Measurements from ENCODE around the gene ZNF776.
"Not testable (repeated sequence)": the region's sequence is repeated elsewhere in the genome, so short reads cannot be mapped to it uniquely, and the experiment has no call there.

The ZNF776 gene

GRCh38 chr19:57746580-57747471 lies at the start of gene ZNF776:
Gene ZNF776 (plus strand): TSS chr19:57746815. CDS start chr19:57747059, 244 bp downstream.
- in situ Hi-C loops (cut with HindIII; ENCODE audit: low sequenced_read_pairs): no loop called here

- in situ Hi-C loops (cut with HindIII; ENCODE audit: low sequenced_read_pairs): loop anchor here (5.0 kb wide), 1 partner anchor 66 kb away; the partner anchor contains the start of gene ZNF586
These were observed 45.0 kb upstream of the ZNF776 start for GRCh38 chr19:57701625-57702024.

GRCh38 chr19:57706346-57706745 lies 40.3 kb upstream of the ZNF776 start:
- in situ Hi-C loops (cut with HindIII; ENCODE audit: low sequenced_read_pairs): no loop called here

GRCh38 chr19:57708641-57709361 lies 37.8 kb upstream of the ZNF776 start, which contains the start of gene ZNF154:
Gene ZNF154 (minus strand): TSS chr19:57709204. CDS start chr19:57708971, 233 bp downstream.
- in situ Hi-C loops (cut with HindIII; ENCODE audit: low sequenced_read_pairs): no loop called here

GRCh38 chr19:57709616-57710015 lies 37.0 kb upstream of the ZNF776 start:
- in situ Hi-C loops (cut with HindIII; ENCODE audit: low sequenced_read_pairs): no loop called here

GRCh38 chr19:57712222-57712621 lies 34.4 kb upstream of the ZNF776 start:
- in situ Hi-C loops (cut with HindIII; ENCODE audit: low sequenced_read_pairs): no loop called here

GRCh38 chr19:57719424-57719823 lies 27.2 kb upstream of the ZNF776 start:
- in situ Hi-C loops (cut with HindIII; ENCODE audit: low sequenced_read_pairs): no loop called here

GRCh38 chr19:57719901-57720519 lies 26.6 kb upstream of the ZNF776 start:
- in situ Hi-C loops (cut with HindIII; ENCODE audit: low sequenced_read_pairs): no loop called here

GRCh38 chr19:57720878-57721277 lies 25.7 kb upstream of the ZNF776 start:
- in situ Hi-C loops (cut with HindIII; ENCODE audit: low sequenced_read_pairs): no loop called here

- in situ Hi-C loops (cut with HindIII; ENCODE audit: low sequenced_read_pairs): not testable (repeated sequence)
These were observed 8.3 kb upstream of the ZNF776 start for GRCh38 chr19:57738320-57738719.

- in situ Hi-C loops (cut with HindIII; ENCODE audit: low sequenced_read_pairs): not testable (repeated sequence)
These were observed 7.8 kb upstream of the ZNF776 start for GRCh38 chr19:57738770-57739169.

- in situ Hi-C loops (cut with HindIII; ENCODE audit: low sequenced_read_pairs): no loop called here
These were observed 825 bp downstream of the ZNF776 start for GRCh38 chr19:57747472-57747807.

GRCh38 chr19:57748029-57748428 lies 1.4 kb downstream of the ZNF776 start:
- in situ Hi-C loops (cut with HindIII; ENCODE audit: low sequenced_read_pairs): no loop called here

- in situ Hi-C loops (cut with HindIII; ENCODE audit: low sequenced_read_pairs): no loop called here
These were observed 7.6 kb downstream of the ZNF776 start for GRCh38 chr19:57754091-57754673.

- in situ Hi-C loops (cut with HindIII; ENCODE audit: low sequenced_read_pairs): no loop called here
These were observed 8.4 kb downstream of the ZNF776 start for GRCh38 chr19:57755031-57755430.

- in situ Hi-C loops (cut with HindIII; ENCODE audit: low sequenced_read_pairs): no loop called here
These were observed 11.3 kb downstream of the ZNF776 start for GRCh38 chr19:57757941-57758340.

GRCh38 chr19:57759096-57759495 lies 12.5 kb downstream of the ZNF776 start:
- in situ Hi-C loops (cut with HindIII; ENCODE audit: low sequenced_read_pairs): no loop called here

- in situ Hi-C loops (cut with HindIII; ENCODE audit: low sequenced_read_pairs): loop anchor here (5.0 kb wide), 1 partner anchor 67 kb away; no protein-coding TSS in a partner anchor
These were observed 22.9 kb downstream of the ZNF776 start, which contains the start of gene ZNF586 for GRCh38 chr19:57769345-57770131. Gene ZNF586 (plus strand): TSS chr19:57769676. CDS start chr19:57769843, 167 bp downstream.

GRCh38 chr19:57771417-57771816 lies 24.8 kb downstream of the ZNF776 start:
- in situ Hi-C loops (cut with HindIII; ENCODE audit: low sequenced_read_pairs): no loop called here

- in situ Hi-C loops (cut with HindIII; ENCODE audit: low sequenced_read_pairs): no loop called here
These were observed 26.9 kb downstream of the ZNF776 start for GRCh38 chr19:57773488-57773887.

All from endothelial cell of hepatic sinusoid (primary cell).